ENCODE data around the gene KLHDC10.

DNA sequence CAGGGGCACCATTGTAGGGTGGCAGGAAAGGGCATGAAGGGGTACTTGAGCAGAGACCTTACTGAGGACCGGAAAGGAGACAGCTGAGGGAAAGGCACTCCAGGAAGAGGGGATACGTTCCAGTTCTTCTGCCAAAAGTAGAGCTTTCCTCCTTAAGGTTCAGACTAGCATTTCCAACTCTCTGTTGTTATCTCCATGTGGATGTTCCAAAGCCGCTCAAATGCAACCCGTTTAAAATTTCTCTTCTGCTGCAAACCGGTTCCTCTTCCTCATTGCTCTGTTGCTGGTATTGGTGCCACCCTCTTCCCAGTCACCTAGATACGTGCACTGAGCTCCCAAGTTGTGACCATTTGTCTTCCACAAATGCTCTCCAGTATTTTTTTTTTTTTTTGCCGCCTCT lies 87.4 kb downstream of the KLHDC10 start:
- TF ChIP-seq, protein P1, sequence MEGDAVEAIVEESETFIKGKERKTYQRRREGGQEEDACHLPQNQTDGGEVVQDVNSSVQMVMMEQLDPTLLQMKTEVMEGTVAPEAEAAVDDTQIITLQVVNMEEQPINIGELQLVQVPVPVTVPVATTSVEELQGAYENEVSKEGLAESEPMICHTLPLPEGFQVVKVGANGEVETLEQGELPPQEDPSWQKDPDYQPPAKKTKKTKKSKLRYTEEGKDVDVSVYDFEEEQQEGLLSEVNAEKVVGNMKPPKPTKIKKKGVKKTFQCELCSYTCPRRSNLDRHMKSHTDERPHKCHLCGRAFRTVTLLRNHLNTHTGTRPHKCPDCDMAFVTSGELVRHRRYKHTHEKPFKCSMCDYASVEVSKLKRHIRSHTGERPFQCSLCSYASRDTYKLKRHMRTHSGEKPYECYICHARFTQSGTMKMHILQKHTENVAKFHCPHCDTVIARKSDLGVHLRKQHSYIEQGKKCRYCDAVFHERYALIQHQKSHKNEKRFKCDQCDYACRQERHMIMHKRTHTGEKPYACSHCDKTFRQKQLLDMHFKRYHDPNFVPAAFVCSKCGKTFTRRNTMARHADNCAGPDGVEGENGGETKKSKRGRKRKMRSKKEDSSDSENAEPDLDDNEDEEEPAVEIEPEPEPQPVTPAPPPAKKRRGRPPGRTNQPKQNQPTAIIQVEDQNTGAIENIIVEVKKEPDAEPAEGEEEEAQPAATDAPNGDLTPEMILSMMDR (IDR thresholded peaks at IDR 0.05) = no peak
- no peak for TF ChIP-seq EP300 (IDR thresholded peaks at IDR 0.05)
